ENCODE data around the gene INTS7.
A peak's percentile ranks its signal among the peaks of the same experiment; 100 is the strongest.
"Not testable (repeated sequence)": the region's sequence is repeated elsewhere in the genome, so short reads cannot be mapped to it uniquely, and the experiment has no call there.

The INTS7 gene

GRCh38 chr1:211932231-211932932, 103.0 kb downstream of the INTS7 start:
- DNase-seq (ENCODE audit: low read depth in 1 of 2, low spot score in 1 of 2) = no peak
- in situ Hi-C loops (cut with HindIII; ENCODE audit: low pct_unique_long_range_greater_than_20kb, low sequenced_read_pairs) = no loop called here
- no peak for TF ChIP-seq JUND (IDR thresholded peaks at IDR 0.05; ENCODE audit: low read depth)

GRCh38 chr1:211929683-211930082, 105.7 kb downstream of the INTS7 start:
- TF ChIP-seq JUND (IDR thresholded peaks at IDR 0.05; ENCODE audit: low read depth) = no peak
- no peak for DNase-seq (ENCODE audit: low read depth in 1 of 2, low spot score in 1 of 2)
- in situ Hi-C loops (cut with HindIII; ENCODE audit: low pct_unique_long_range_greater_than_20kb, low sequenced_read_pairs) = no loop called here

- in situ Hi-C loops (cut with HindIII; ENCODE audit: low pct_unique_long_range_greater_than_20kb, low sequenced_read_pairs) = no loop called here
- no peak for TF ChIP-seq JUND (IDR thresholded peaks at IDR 0.05; ENCODE audit: low read depth)
- DNase-seq (ENCODE audit: low read depth in 1 of 2, low spot score in 1 of 2) = peak in 1 of 2 experiments; percentile 48
Observed at GRCh38 chr1:211928993-211929637, 106.2 kb downstream of the INTS7 start.

- in situ Hi-C loops (cut with HindIII; ENCODE audit: low pct_unique_long_range_greater_than_20kb, low sequenced_read_pairs) = no loop called here
- DNase-seq (ENCODE audit: low read depth in 1 of 2, low spot score in 1 of 2) = peak in 1 of 2 experiments; percentile 16
- TF ChIP-seq JUND (IDR thresholded peaks at IDR 0.05; ENCODE audit: low read depth) = no peak
Observed at GRCh38 chr1:211928290-211928801, 107.0 kb downstream of the INTS7 start.

- in situ Hi-C loops (cut with HindIII; ENCODE audit: low pct_unique_long_range_greater_than_20kb, low sequenced_read_pairs) = no loop called here
- peak in 1 of 2 experiments; percentile 44 for DNase-seq (ENCODE audit: low read depth in 1 of 2, low spot score in 1 of 2)
- TF ChIP-seq JUND (IDR thresholded peaks at IDR 0.05; ENCODE audit: low read depth) = no peak
Observed at GRCh38 chr1:211925016-211925415, 110.3 kb downstream of the INTS7 start.

GRCh38 chr1:211924256-211924655, 111.1 kb downstream of the INTS7 start:
- in situ Hi-C loops (cut with HindIII; ENCODE audit: low pct_unique_long_range_greater_than_20kb, low sequenced_read_pairs) = no loop called here
- no peak for DNase-seq (ENCODE audit: low read depth in 1 of 2, low spot score in 1 of 2)
- TF ChIP-seq JUND (IDR thresholded peaks at IDR 0.05; ENCODE audit: low read depth) = no peak

- in situ Hi-C loops (cut with HindIII; ENCODE audit: low pct_unique_long_range_greater_than_20kb, low sequenced_read_pairs) = no loop called here
- TF ChIP-seq JUND (IDR thresholded peaks at IDR 0.05; ENCODE audit: low read depth) = no peak
- no peak for DNase-seq (ENCODE audit: low read depth in 1 of 2, low spot score in 1 of 2)
Observed at GRCh38 chr1:211923095-211923494, 112.3 kb downstream of the INTS7 start.

- in situ Hi-C loops (cut with HindIII; ENCODE audit: low pct_unique_long_range_greater_than_20kb, low sequenced_read_pairs) = no loop called here
- no peak for TF ChIP-seq JUND (IDR thresholded peaks at IDR 0.05; ENCODE audit: low read depth)
- DNase-seq (ENCODE audit: low read depth in 1 of 2, low spot score in 1 of 2) = no peak
Observed at GRCh38 chr1:211921579-211922095, 113.7 kb downstream of the INTS7 start.

GRCh38 chr1:211920602-211921226, 114.6 kb downstream of the INTS7 start:
- no peak for DNase-seq (ENCODE audit: low read depth in 1 of 2, low spot score in 1 of 2)
- in situ Hi-C loops (cut with HindIII; ENCODE audit: low pct_unique_long_range_greater_than_20kb, low sequenced_read_pairs) = no loop called here
- TF ChIP-seq JUND (IDR thresholded peaks at IDR 0.05; ENCODE audit: low read depth) = no peak

- in situ Hi-C loops (cut with HindIII; ENCODE audit: low pct_unique_long_range_greater_than_20kb, low sequenced_read_pairs) = no loop called here
- TF ChIP-seq JUND (IDR thresholded peaks at IDR 0.05; ENCODE audit: low read depth) = no peak
- DNase-seq (ENCODE audit: low read depth in 1 of 2, low spot score in 1 of 2) = peak in 1 of 2 experiments; percentile 35
Observed at GRCh38 chr1:211920141-211920572, 115.2 kb downstream of the INTS7 start.

GRCh38 chr1:211918843-211919414, 116.4 kb downstream of the INTS7 start:
- in situ Hi-C loops (cut with HindIII; ENCODE audit: low pct_unique_long_range_greater_than_20kb, low sequenced_read_pairs) = no loop called here

GRCh38 chr1:211916458-211916857, 118.9 kb downstream of the INTS7 start:
- DNase-seq (ENCODE audit: low read depth in 1 of 2, low spot score in 1 of 2); in situ Hi-C loops (cut with HindIII; ENCODE audit: low pct_unique_long_range_greater_than_20kb, low sequenced_read_pairs): not testable (repeated sequence)

More at GRCh38 chr1:211918843-211919414, 116.4 kb downstream of the INTS7 start:
- DNase-seq (ENCODE audit: low read depth in 1 of 2, low spot score in 1 of 2) = no peak
- TF ChIP-seq JUND (IDR thresholded peaks at IDR 0.05; ENCODE audit: low read depth) = no peak

Measured in T47D (cell line).